HG03045 (cell line): ENCODE measurements around the gene COL1A1.
A peak's percentile ranks its signal among the peaks of the same experiment; 100 is the strongest.

Experiments
- ATAC-seq: cut with Tn5 transposase; IDR thresholded peaks from one replicate; pipeline ENCODE4 v1.9.1; 2021; ENCODE audit warnings: mild to moderate bottlenecking, moderate library complexity; ENCODE audit not compliant: unreplicated experiment

COL1A1 gene

GRCh38 chr17:50187751-50188530, 13.5 kb downstream of the COL1A1 start:
- ATAC-seq, result no peak

- ATAC-seq, result no peak
These were observed 14.1 kb downstream of the COL1A1 start for GRCh38 chr17:50187394-50187725.

GRCh38 chr17:50186661-50187393, 14.6 kb downstream of the COL1A1 start:
- ATAC-seq, result no peak

GRCh38 chr17:50185631-50186471, 15.6 kb downstream of the COL1A1 start:
- ATAC-seq, result no peak

GRCh38 chr17:50184611-50185398, 16.6 kb downstream of the COL1A1 start:
- no peak for ATAC-seq

- ATAC-seq, result no peak
These were observed 17.4 kb downstream of the COL1A1 start for GRCh38 chr17:50184064-50184463.

GRCh38 chr17:50183421-50183994, 17.9 kb downstream of the COL1A1 start:
- ATAC-seq, result no peak

GRCh38 chr17:50182783-50183420, 18.5 kb downstream of the COL1A1 start:
- ATAC-seq, result no peak

GRCh38 chr17:50181591-50182560, 19.6 kb downstream of the COL1A1 start:
- ATAC-seq, result no peak

GRCh38 chr17:50181144-50181543, 20.3 kb downstream of the COL1A1 start:
- ATAC-seq, result no peak

GRCh38 chr17:50180620-50181019, 20.8 kb downstream of the COL1A1 start:
- no peak for ATAC-seq

GRCh38 chr17:50180111-50180510, 21.3 kb downstream of the COL1A1 start:
- no peak for ATAC-seq

- ATAC-seq, result peak; percentile 72
These were observed 23.2 kb downstream of the COL1A1 start for GRCh38 chr17:50177983-50178834.

- ATAC-seq, result no peak
These were observed 24.0 kb downstream of the COL1A1 start for GRCh38 chr17:50177476-50177875.

- no peak for ATAC-seq
These were observed 24.7 kb downstream of the COL1A1 start for GRCh38 chr17:50176559-50177357.

GRCh38 chr17:50175035-50175807, 26.2 kb downstream of the COL1A1 start:
- ATAC-seq, result no peak
